LoVo (cell line): ENCODE data around the gene ZNF787.

ENCODE experiments used
- DNase-seq: peaks from one replicate; pipeline ENCODE4 v3.0.0-alpha.2; 2016; ENCODE audit warnings: low spot score

The ZNF787 gene

GRCh38 chr19:56087647-56088496, 33.2 kb downstream of the ZNF787 start:
- DNase-seq: no peak

- DNase-seq: no peak
Measured at GRCh38 chr19:56086671-56087430, 34.2 kb downstream of the ZNF787 start.

GRCh38 chr19:56085571-56086275, 35.4 kb downstream of the ZNF787 start:
- DNase-seq: peak; percentile 27

GRCh38 chr19:56084835-56085536, 36.1 kb downstream of the ZNF787 start:
- DNase-seq: no peak

GRCh38 chr19:56083668-56084067, 37.4 kb downstream of the ZNF787 start:
- DNase-seq: no peak

GRCh38 chr19:56080669-56081401, 40.3 kb downstream of the ZNF787 start:
- DNase-seq: no peak

GRCh38 chr19:56079609-56080008, 41.5 kb downstream of the ZNF787 start:
- no peak for DNase-seq

GRCh38 chr19:56076498-56076897, 44.6 kb downstream of the ZNF787 start:
- peak; percentile 38 for DNase-seq

- DNase-seq: no peak
Measured at GRCh38 chr19:56071151-56071550, 49.9 kb downstream of the ZNF787 start.

GRCh38 chr19:56069642-56070041, 51.5 kb downstream of the ZNF787 start:
- no peak for DNase-seq

GRCh38 chr19:56066152-56067023, 54.7 kb downstream of the ZNF787 start:
- DNase-seq: peak; percentile 63

GRCh38 chr19:56053596-56053995, 67.5 kb downstream of the ZNF787 start:
- DNase-seq: no peak
